Keratinocyte (primary cell): ENCODE results near the gene PDE11A. TPM values are rescaled to one million over a fixed set of nuclear protein-coding genes. Genes with fewer than 3 reads are reported as not detected.

Experiments
- DNase-seq: peaks from one replicate; pipeline ENCODE4 v3.0.0-alpha.2; 2011; ENCODE audit warnings: low read depth, missing footprints, low spot score
- FAIRE-seq: peaks from 2 replicates; lab custom pipeline; 2011; peaks lifted over from hg19 to GRCh38; lab: Jason Lieb, UNC
- H2AFZ ChIP-seq: 2 replicates; pipeline ENCODE4 v1.6.0; 2012; ENCODE audit warnings: low read length, control low read depth, inconsistent platforms; ENCODE audit not compliant: control insufficient read depth
- H3K27ac ChIP-seq: 2 replicates; pipeline ENCODE4 v1.5.1; 2011; ENCODE audit warnings: low read length; ENCODE audit not compliant: control insufficient read depth, insufficient read depth
- H3K27me3 ChIP-seq: 3 replicates; pipeline ENCODE4 v1.6.0; 2011; ENCODE audit warnings: low read length; ENCODE audit not compliant: control insufficient read depth, insufficient read depth; ENCODE audit errors: extremely low read depth
- H3K36me3 ChIP-seq, 2 experiments: 2 replicates in 1 of 2; 3 replicates in 1 of 2; pipeline ENCODE4 v1.5.1; 2011; ENCODE audit warnings: low read length in 2 of 2, mild to moderate bottlenecking in 1 of 2; ENCODE audit not compliant: control insufficient read depth in 2 of 2, insufficient read depth in 2 of 2; ENCODE audit errors: extremely low read depth in 1 of 2
- H3K4me1 ChIP-seq: 3 replicates; pipeline ENCODE4 v1.5.1; 2011; ENCODE audit warnings: low read length; ENCODE audit not compliant: control insufficient read depth, insufficient read depth; ENCODE audit errors: extremely low read depth
- H3K4me2 ChIP-seq: 3 replicates; pipeline ENCODE4 v1.6.0; 2011; ENCODE audit warnings: low read depth, low read length; ENCODE audit not compliant: control insufficient read depth, insufficient read depth; ENCODE audit errors: extremely low read depth
- H3K4me3 ChIP-seq, 3 experiments: fragments of 200-600 bp in 1 of 3; sonication (generic) in 1 of 3; 2 replicates in 2 of 3; 3 replicates in 1 of 3; pipeline ENCODE4 v1.5.1; 2011 to 2016; ENCODE audit warnings: low read length in 3 of 3, mild to moderate bottlenecking in 3 of 3, control low read depth in 2 of 3, inconsistent platforms in 1 of 3, low read depth in 1 of 3, mixed read lengths in 1 of 3, mixed run types in 1 of 3, moderate library complexity in 1 of 3; ENCODE audit not compliant: control insufficient read depth in 2 of 3, insufficient read depth in 2 of 3; ENCODE audit errors: extremely low read depth in 1 of 3
- H3K79me2 ChIP-seq: 2 replicates; pipeline ENCODE4 v1.6.0; 2012; ENCODE audit warnings: low read length; ENCODE audit not compliant: control insufficient read depth, insufficient read depth
- H3K9ac ChIP-seq: 3 replicates; pipeline ENCODE4 v1.6.0; 2011; ENCODE audit warnings: low read length; ENCODE audit not compliant: control insufficient read depth, insufficient read depth; ENCODE audit errors: extremely low read depth
- H3K9me1 ChIP-seq: 3 replicates; pipeline ENCODE4 v1.6.0; 2011; ENCODE audit warnings: low read length; ENCODE audit not compliant: control insufficient read depth, insufficient read depth; ENCODE audit errors: extremely low read depth
- H3K9me3 ChIP-seq: 2 replicates; pipeline ENCODE4 v1.5.1; 2012; ENCODE audit warnings: low read depth, low read length; ENCODE audit not compliant: control insufficient read depth
- H4K20me1 ChIP-seq: 3 replicates; pipeline ENCODE4 v1.6.0; 2011; ENCODE audit warnings: low read length; ENCODE audit not compliant: control insufficient read depth, insufficient read depth; ENCODE audit errors: extremely low read depth
- CTCF ChIP-seq, 3 experiments: IDR thresholded peaks in 1 of 3; conservative IDR thresholded peaks in 1 of 3; optimal IDR thresholded peaks in 1 of 3; 2 replicates in 2 of 3; 3 replicates in 1 of 3; pipeline versions ENCODE3 to v1.5.1; 2011; ENCODE audit warnings: low read length in 3 of 3, mild to moderate bottlenecking in 3 of 3, moderate library complexity in 2 of 3, control low read depth in 1 of 3, inconsistent platforms in 1 of 3; ENCODE audit not compliant: insufficient read depth in 2 of 3; ENCODE audit errors: extremely low read depth in 1 of 3
- EZH2 ChIP-seq: IDR thresholded peaks from one replicate; pipeline ENCODE4 v1.6.1; 2012; ENCODE audit warnings: inconsistent platforms, mild to moderate bottlenecking, low read length, moderate library complexity
- dilution Hi-C: fragments of 300-500 bp; cut with MboI; formaldehyde crosslinking; loops from one replicate; pipeline ENCODE4 v1.7.0; 2020; ENCODE audit warnings: low sequenced_read_pairs; ENCODE audit not compliant: extremely low pct_ligation_motif_present
- polyA plus RNA-seq, 5 experiments: library from polyadenylated mRNA; depleted of rRNA in 3 of 5; stranded (reverse) in 3 of 5; stranded (forward) in 1 of 5; unstranded in 1 of 5; fragments of >200 nt; gene quantifications; 1 replicate in 1 of 5; 2 replicates in 3 of 5; 3 replicates in 1 of 5; pipeline versions ENCODE4 v1.2.1 to v1.2.3, GENCODE V29; 2011 to 2012; ENCODE audit warnings: missing spikeins in 2 of 5, low read depth in 1 of 5, low replicate concordance in 1 of 5

PDE11A gene
- polyA plus RNA-seq, 1 donor (not counting 4 experiments of a cell fraction or from before 2014, with no cell fraction given) = 0.01 TPM

DNA sequence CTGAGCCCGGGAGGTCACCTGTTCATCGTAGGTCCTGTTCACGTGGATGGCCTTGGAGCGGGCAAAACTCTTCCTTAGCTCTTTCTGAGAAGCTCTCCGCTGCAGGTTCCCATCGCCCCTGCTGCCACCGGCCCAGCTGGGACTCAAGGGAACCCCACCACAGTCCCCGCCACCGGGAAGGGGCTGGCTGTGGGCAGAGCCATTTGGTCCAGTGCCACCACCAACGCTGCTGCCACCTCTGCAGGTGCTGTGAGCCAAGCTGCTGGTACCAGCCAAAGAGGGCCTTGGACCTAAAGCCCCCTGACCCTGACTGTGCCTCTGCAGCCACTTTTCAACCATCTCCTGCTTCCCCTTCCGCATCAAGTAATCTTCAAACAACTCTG lies 586 bp downstream of the PDE11A start:
- no peaks in the 10 kb centered on the region for H3K27me3 ChIP-seq
- H3K4me3 ChIP-seq = peak overlapping the region in 1 of 3 experiments; percentile 78
- FAIRE-seq (no peak), DNase-seq (no peak)
- peaks cover 22% of the 10 kb centered on the region for H3K4me1 ChIP-seq
- H3K79me2 ChIP-seq = no peaks in the 10 kb centered on the region
- peak overlapping the region; percentile 86 for H3K4me2 ChIP-seq
- dilution Hi-C loops = no loop called here
- H3K36me3 ChIP-seq = no peaks in the 10 kb centered on the region
- no peak overlapping the region for H3K9ac ChIP-seq
- H3K27ac ChIP-seq = no peak overlapping the region
- no peaks in the 10 kb centered on the region for H3K9me1 ChIP-seq
- no peaks in the 10 kb centered on the region for H3K9me3 ChIP-seq
- TF ChIP-seq CTCF (optimal IDR thresholded peaks at IDR 0.05 in 1 of 3, IDR thresholded peaks at IDR 0.05 in 1 of 3, conservative IDR thresholded peaks at IDR 0.05 in 1 of 3; ENCODE audit: extremely low read depth in 1 of 3, insufficient read depth in 2 of 3, low read length in 3 of 3) = no peak
- TF ChIP-seq EZH2 = no peak
- H4K20me1 ChIP-seq = no peaks in the 10 kb centered on the region
- peak overlapping the region; percentile 97 for H2AFZ ChIP-seq

GRCh38 chr2:178070824-178071223 lies 1.8 kb downstream of the PDE11A start:
- no peak for FAIRE-seq

More at GRCh38 chr2:178070824-178071223, 1.8 kb downstream of the PDE11A start:
- no peaks in the 10 kb centered on the region for H3K9me1 ChIP-seq
- H4K20me1 ChIP-seq = no peaks in the 10 kb centered on the region
- no peaks in the 10 kb centered on the region for H3K27me3 ChIP-seq
- no peaks in the 10 kb centered on the region for H3K9me3 ChIP-seq
- H3K4me1 ChIP-seq = peaks cover 22% of the 10 kb centered on the region
- H3K27ac ChIP-seq = no peak overlapping the region
- H2AFZ ChIP-seq = no peak overlapping the region
- no peaks in the 10 kb centered on the region for H3K79me2 ChIP-seq
- no peak for TF ChIP-seq EZH2
- TF ChIP-seq CTCF (optimal IDR thresholded peaks at IDR 0.05 in 1 of 3, IDR thresholded peaks at IDR 0.05 in 1 of 3, conservative IDR thresholded peaks at IDR 0.05 in 1 of 3; ENCODE audit: extremely low read depth in 1 of 3, insufficient read depth in 2 of 3, low read length in 3 of 3) = no peak
- H3K36me3 ChIP-seq = no peaks in the 10 kb centered on the region
- dilution Hi-C loops = no loop called here
- H3K4me3 ChIP-seq = no peak overlapping the region
- no peak overlapping the region for H3K9ac ChIP-seq
- DNase-seq = no peak
- H3K4me2 ChIP-seq = no peak overlapping the region
